Activated naive CD8-positive, alpha-beta T cell treated with anti-CD3 and anti-CD28 coated beads for 36 hours (primary cell): ENCODE results near the gene ZNF860. TPM values are rescaled to one million over a fixed set of nuclear protein-coding genes. Genes with fewer than 3 reads are reported as not detected.

Experiments
- DNase-seq: peaks from one replicate; pipeline ENCODE4 v3.0.0; 2021
- H3K27ac Mint-ChIP-seq: one replicate; pipeline ENCODE4 v1.8.0; 2022; ENCODE audit warnings: mild to moderate bottlenecking, moderate library complexity, mixed read lengths
- H3K27me3 Mint-ChIP-seq: one replicate; pipeline ENCODE4 v1.8.0; 2022; ENCODE audit warnings: mild to moderate bottlenecking, mixed read lengths
- H3K36me3 Mint-ChIP-seq: one replicate; pipeline ENCODE4 v1.8.0; 2021; ENCODE audit warnings: mild to moderate bottlenecking, mixed read lengths
- H3K4me1 Mint-ChIP-seq: one replicate; pipeline ENCODE4 v1.8.0; 2021; ENCODE audit warnings: mixed read lengths
- H3K4me3 Mint-ChIP-seq: one replicate; pipeline ENCODE4 v1.8.0; 2022; ENCODE audit warnings: mild to moderate bottlenecking, moderate library complexity, mixed read lengths
- H3K9me3 Mint-ChIP-seq: one replicate; pipeline ENCODE4 v1.8.0; 2022; ENCODE audit warnings: mixed read lengths
- total RNA-seq, 2 experiments: library from RNA; stranded (reverse); gene quantifications; one replicate each; pipeline ENCODE4 v1.2.3, GENCODE V29; 2021

ZNF860 gene
- total RNA-seq: under 1 TPM; 0.34 to 0.37 TPM

GRCh38 chr3:31981206-31982181 is at the start of gene ZNF860, which contains the start of gene OSBPL10:
ZNF860 (plus strand) TSS chr3:31981750; CDS start chr3:31989080, 7,330 bp downstream.
OSBPL10 (minus strand) TSS chr3:31981262; CDS start chr3:31981179, 83 bp downstream.
- Mint-ChIP-seq H3K4me3 (peak within 1 kb of the TSS; percentile 80), H3K27ac (peak within 1 kb of the TSS; percentile 63), H3K9me3 (peaks cover 3% of the 10 kb centered on the region), H3K4me1 (peaks cover 27% of the 10 kb centered on the region), H3K27me3 (peaks cover 39% of the 10 kb centered on the region), H3K36me3 (peaks cover 10% of the 10 kb centered on the region)
- peak; percentile 33 for DNase-seq

- Mint-ChIP-seq H3K4me3 (no peak overlapping the region), H3K27me3 (no peaks in the 10 kb centered on the region), H3K27ac (no peak overlapping the region), H3K36me3 (peaks cover 5% of the 10 kb centered on the region), H3K9me3 (peaks cover 2% of the 10 kb centered on the region), H3K4me1 (peaks cover 17% of the 10 kb centered on the region)
- DNase-seq: no peak
Measured at GRCh38 chr3:31932990-31933389, 48.6 kb upstream of the ZNF860 start.

- DNase-seq: no peak
Measured at GRCh38 chr3:31934018-31934417, 47.5 kb upstream of the ZNF860 start.

DNA sequence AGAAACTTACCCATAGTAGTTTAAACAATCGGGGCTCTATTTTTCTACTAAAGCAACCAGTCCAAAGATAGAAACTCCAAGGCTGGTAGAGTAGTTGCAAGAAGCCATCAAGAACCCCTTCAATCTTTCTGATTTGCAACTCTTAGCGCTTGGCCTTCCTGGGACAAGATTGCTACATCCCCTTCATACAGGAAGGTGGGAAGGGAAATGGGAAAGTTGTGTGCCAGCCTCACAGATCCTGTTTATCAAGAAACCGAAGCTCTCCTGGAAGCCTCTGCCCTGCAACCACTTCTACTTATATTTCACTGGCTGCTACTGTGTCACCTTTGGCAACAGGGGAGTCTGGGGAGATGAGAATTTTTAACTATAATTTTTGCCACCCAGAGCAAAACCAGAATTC is 46.7 kb upstream of the ZNF860 start:
- H3K27me3 Mint-ChIP-seq: no peaks in the 10 kb centered on the region
- H3K4me3 Mint-ChIP-seq: no peak overlapping the region
- peaks cover 2% of the 10 kb centered on the region for H3K36me3 Mint-ChIP-seq
- no peaks in the 10 kb centered on the region for H3K9me3 Mint-ChIP-seq
- no peak overlapping the region for H3K27ac Mint-ChIP-seq
- H3K4me1 Mint-ChIP-seq: peaks cover 11% of the 10 kb centered on the region
- no peak for DNase-seq

More at GRCh38 chr3:31934018-31934417, 47.5 kb upstream of the ZNF860 start:
- Mint-ChIP-seq H3K4me1 (peaks cover 11% of the 10 kb centered on the region), H3K4me3 (no peak overlapping the region), H3K27me3 (no peaks in the 10 kb centered on the region), H3K36me3 (peaks cover 2% of the 10 kb centered on the region), H3K9me3 (no peaks in the 10 kb centered on the region), H3K27ac (no peak overlapping the region)

DNA sequence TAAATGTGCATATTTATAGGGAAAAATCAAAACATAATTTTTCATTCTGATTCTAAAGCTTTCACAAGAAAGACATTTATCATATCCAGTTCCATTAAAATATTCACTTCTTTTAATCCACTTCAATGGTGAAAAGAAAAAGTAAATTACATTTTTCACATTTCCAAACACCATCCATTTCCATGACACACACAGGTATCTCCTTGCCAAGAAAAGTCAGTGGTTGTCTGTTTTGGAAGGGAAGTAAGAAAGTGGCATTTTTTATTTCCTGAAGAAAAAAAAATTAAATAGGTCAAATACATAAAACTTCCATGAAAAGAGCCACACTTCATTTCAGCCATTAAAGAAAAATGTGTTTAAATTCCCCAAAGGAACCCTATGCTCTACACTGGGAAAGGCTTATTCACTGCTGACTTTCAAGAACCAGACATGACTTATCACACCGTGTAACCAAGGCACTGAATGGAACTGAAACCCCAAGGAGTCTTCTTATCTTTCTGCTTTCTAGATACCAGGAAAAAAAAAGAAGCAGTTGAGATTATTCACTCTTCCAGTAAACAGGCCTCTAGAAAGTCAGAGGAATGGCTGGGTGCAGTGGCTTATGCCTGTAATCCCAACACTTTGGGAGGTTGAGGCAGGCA is 45.0 kb upstream of the ZNF860 start:
- Mint-ChIP-seq H3K27ac (no peak overlapping the region), H3K4me3 (no peak overlapping the region), H3K4me1 (peaks cover 6% of the 10 kb centered on the region), H3K27me3 (no peaks in the 10 kb centered on the region), H3K9me3 (no peaks in the 10 kb centered on the region), H3K36me3 (no peaks in the 10 kb centered on the region)
- no peak for DNase-seq

- no peak for DNase-seq
- no peaks in the 10 kb centered on the region for H3K9me3 Mint-ChIP-seq
- H3K27ac Mint-ChIP-seq: no peak overlapping the region
- H3K4me1 Mint-ChIP-seq: peaks cover 4% of the 10 kb centered on the region
- no peak overlapping the region for H3K4me3 Mint-ChIP-seq
- no peaks in the 10 kb centered on the region for H3K36me3 Mint-ChIP-seq
- no peaks in the 10 kb centered on the region for H3K27me3 Mint-ChIP-seq
Measured at GRCh38 chr3:31937225-31937624, 44.3 kb upstream of the ZNF860 start.

DNA sequence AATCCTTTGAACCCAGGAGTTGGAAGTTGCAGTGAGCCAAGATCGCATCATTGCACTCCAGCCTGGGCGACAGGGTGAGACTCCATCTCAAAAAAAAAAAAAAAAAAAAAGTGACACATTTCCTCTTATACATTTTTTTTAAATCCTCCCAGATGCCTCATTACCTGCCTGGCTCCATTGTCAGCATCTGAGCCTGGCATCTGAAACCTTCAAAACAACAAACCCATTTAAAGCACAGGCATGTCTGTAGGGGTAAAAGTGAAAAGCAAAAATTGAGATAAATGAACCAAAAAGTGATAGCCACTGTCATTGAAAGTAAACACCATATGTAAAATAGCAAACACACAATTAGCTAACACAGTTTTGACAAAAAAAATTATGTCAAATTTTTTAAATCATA is 39.1 kb upstream of the ZNF860 start:
- Mint-ChIP-seq H3K27ac (no peak overlapping the region), H3K4me3 (no peak overlapping the region), H3K27me3 (peaks cover 4% of the 10 kb centered on the region), H3K9me3 (no peaks in the 10 kb centered on the region), H3K4me1 (no peaks in the 10 kb centered on the region), H3K36me3 (no peaks in the 10 kb centered on the region)
- DNase-seq: no peak

DNA sequence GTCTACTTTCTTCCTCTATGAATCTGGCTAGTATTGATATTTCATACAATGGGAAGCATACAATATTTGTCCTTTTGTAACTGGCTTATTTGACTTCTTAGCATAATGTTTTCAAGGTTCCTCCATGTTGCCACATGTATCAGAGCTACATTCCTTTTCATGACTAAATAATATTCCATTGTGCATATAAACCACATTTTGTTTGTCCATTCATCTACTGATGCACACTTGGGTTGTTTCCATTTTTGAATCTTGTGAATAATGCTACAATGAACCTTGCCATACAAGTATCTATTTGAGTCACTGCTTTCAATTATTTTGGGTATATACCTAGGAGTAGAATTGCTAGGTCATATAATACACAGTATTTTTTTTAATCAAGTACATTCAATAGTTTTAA is 38.5 kb upstream of the ZNF860 start:
- Mint-ChIP-seq H3K4me1 (no peaks in the 10 kb centered on the region), H3K27me3 (peaks cover 4% of the 10 kb centered on the region), H3K27ac (no peak overlapping the region), H3K4me3 (no peak overlapping the region), H3K9me3 (no peaks in the 10 kb centered on the region), H3K36me3 (no peaks in the 10 kb centered on the region)
- no peak for DNase-seq

- Mint-ChIP-seq H3K27me3 (peaks cover 7% of the 10 kb centered on the region), H3K9me3 (peaks cover 4% of the 10 kb centered on the region), H3K4me3 (no peak overlapping the region), H3K27ac (no peak overlapping the region), H3K36me3 (no peaks in the 10 kb centered on the region), H3K4me1 (no peaks in the 10 kb centered on the region)
- DNase-seq: no peak
Measured at GRCh38 chr3:31945738-31946052, 35.9 kb upstream of the ZNF860 start.

DNA sequence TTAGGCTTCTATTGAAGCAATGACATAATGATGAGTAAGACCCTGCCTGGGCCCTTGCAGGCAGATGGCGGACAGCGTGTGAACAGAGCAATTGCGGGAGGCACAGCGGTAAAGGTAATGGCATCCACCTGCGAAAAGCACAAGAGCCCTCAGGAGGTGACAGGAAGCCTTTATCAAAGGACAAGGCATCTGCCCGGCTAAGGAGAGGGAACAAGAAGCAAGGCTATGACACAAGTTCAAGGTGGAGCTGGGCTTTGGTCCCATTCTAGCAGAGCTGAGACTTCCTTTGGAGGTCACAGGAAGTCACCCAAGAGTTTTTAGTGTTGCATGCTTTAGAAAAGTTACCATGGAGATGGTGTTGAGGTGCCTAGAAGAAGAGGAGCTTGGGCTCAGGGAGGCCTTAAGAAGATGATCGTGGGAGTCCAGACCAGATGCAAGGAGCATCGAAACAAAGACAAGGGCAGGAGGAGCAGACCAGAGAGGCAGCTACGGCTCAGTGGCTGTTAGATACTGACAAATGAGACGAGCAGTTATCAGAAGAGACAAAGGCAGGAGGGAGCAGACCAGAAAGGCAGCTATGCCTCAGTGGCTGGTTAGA is 35.0 kb upstream of the ZNF860 start:
- peak overlapping the region; percentile 21 for H3K27ac Mint-ChIP-seq

GRCh38 chr3:31947162-31947561 is 34.4 kb upstream of the ZNF860 start:
- Mint-ChIP-seq H3K4me1 (no peaks in the 10 kb centered on the region), H3K27me3 (peaks cover 11% of the 10 kb centered on the region), H3K4me3 (no peak overlapping the region), H3K27ac (no peak overlapping the region), H3K36me3 (no peaks in the 10 kb centered on the region), H3K9me3 (peaks cover 4% of the 10 kb centered on the region)
- no peak for DNase-seq

More for the DNA sequence above, 35.0 kb upstream of the ZNF860 start:
- Mint-ChIP-seq H3K36me3 (no peaks in the 10 kb centered on the region), H3K9me3 (peaks cover 4% of the 10 kb centered on the region), H3K27me3 (peaks cover 11% of the 10 kb centered on the region), H3K4me3 (no peak overlapping the region), H3K4me1 (no peaks in the 10 kb centered on the region)
- no peak for DNase-seq

GRCh38 chr3:31947671-31948091 is 33.9 kb upstream of the ZNF860 start:
- Mint-ChIP-seq H3K27ac (no peak overlapping the region), H3K36me3 (no peaks in the 10 kb centered on the region), H3K4me1 (no peaks in the 10 kb centered on the region), H3K9me3 (peaks cover 4% of the 10 kb centered on the region), H3K4me3 (no peak overlapping the region), H3K27me3 (peaks cover 11% of the 10 kb centered on the region)
- DNase-seq: no peak

- Mint-ChIP-seq H3K9me3 (peaks cover 4% of the 10 kb centered on the region), H3K4me3 (no peak overlapping the region), H3K27ac (no peak overlapping the region), H3K36me3 (no peaks in the 10 kb centered on the region), H3K4me1 (no peaks in the 10 kb centered on the region), H3K27me3 (peaks cover 12% of the 10 kb centered on the region)
- DNase-seq: no peak
Measured at GRCh38 chr3:31948280-31948679, 33.3 kb upstream of the ZNF860 start.

DNA sequence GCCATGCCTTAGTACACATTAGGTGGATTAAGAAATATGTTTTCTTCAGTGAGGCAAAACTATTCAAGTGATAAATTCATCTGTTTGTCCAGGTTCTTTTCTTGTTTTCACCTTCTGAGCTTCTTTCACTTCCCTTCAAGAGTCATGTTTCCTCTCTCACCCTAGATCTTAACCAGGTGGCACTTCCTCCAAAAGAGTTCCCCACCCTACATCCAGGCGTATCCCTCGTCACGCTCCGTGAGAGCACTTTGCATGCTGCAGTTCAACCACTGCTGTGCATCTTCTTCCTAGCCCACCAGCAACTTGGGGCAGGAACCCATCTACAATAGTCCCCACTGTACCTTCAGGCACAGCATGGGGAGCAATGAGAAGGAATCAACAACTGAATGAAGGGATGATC is 29.3 kb upstream of the ZNF860 start:
- Mint-ChIP-seq H3K4me1 (no peaks in the 10 kb centered on the region), H3K27me3 (peaks cover 11% of the 10 kb centered on the region), H3K36me3 (peaks cover 5% of the 10 kb centered on the region), H3K27ac (no peak overlapping the region), H3K4me3 (no peak overlapping the region), H3K9me3 (peaks cover 8% of the 10 kb centered on the region)
- no peak for DNase-seq

- Mint-ChIP-seq H3K4me1 (no peaks in the 10 kb centered on the region), H3K27me3 (peaks cover 11% of the 10 kb centered on the region), H3K27ac (no peak overlapping the region), H3K4me3 (no peak overlapping the region), H3K36me3 (peaks cover 5% of the 10 kb centered on the region), H3K9me3 (peaks cover 8% of the 10 kb centered on the region)
- DNase-seq: no peak
Measured at GRCh38 chr3:31953091-31953490, 28.5 kb upstream of the ZNF860 start.
